Effector memory CD8-positive, alpha-beta T cell (primary cell): ENCODE measurements around the gene MTUS2.

Source experiments
- ATAC-seq: fragments of 150-1000 bp; cut with Tn5 transposase; replicated peaks from 2 replicates; pipeline ENCODE4 v1.10.0; 2021; ENCODE audit warnings: mild to moderate bottlenecking, moderate library complexity
- DNase-seq, 3 experiments: peaks; one replicate each; pipeline ENCODE4 v3.0.0; 2021
- H3K27ac Mint-ChIP-seq, 2 donors: one replicate each; pipeline ENCODE4 v1.8.0; 2022; ENCODE audit warnings: mild to moderate bottlenecking in 2 of 2, mixed read lengths in 2 of 2, moderate library complexity in 2 of 2
- H3K27me3 Mint-ChIP-seq, 2 donors: one replicate each; pipeline ENCODE4 v1.8.0; 2022; ENCODE audit warnings: mixed read lengths in 2 of 2
- H3K36me3 Mint-ChIP-seq: one replicate; pipeline ENCODE4 v1.8.0; 2022; ENCODE audit warnings: mild to moderate bottlenecking, moderate library complexity, mixed read lengths; ENCODE audit not compliant: insufficient read depth
- H3K4me1 Mint-ChIP-seq, 2 donors: one replicate each; pipeline ENCODE4 v1.8.0; 2022; ENCODE audit warnings: low read depth in 2 of 2, mixed read lengths in 2 of 2
- H3K4me3 Mint-ChIP-seq, 2 donors: one replicate each; pipeline ENCODE4 v1.8.0; 2022; ENCODE audit warnings: mild to moderate bottlenecking in 2 of 2, mixed read lengths in 2 of 2, moderate library complexity in 2 of 2
- H3K9me3 Mint-ChIP-seq, 2 donors: one replicate each; pipeline ENCODE4 v1.8.0; 2022; ENCODE audit warnings: mixed read lengths in 2 of 2

Gene MTUS2

GRCh38 chr13:28953714-28954418 is 133.7 kb downstream of the MTUS2 start:
- no peak for ATAC-seq
- H3K27me3 Mint-ChIP-seq = no peaks in the 10 kb centered on the region
- no peak overlapping the region for H3K27ac Mint-ChIP-seq

DNA sequence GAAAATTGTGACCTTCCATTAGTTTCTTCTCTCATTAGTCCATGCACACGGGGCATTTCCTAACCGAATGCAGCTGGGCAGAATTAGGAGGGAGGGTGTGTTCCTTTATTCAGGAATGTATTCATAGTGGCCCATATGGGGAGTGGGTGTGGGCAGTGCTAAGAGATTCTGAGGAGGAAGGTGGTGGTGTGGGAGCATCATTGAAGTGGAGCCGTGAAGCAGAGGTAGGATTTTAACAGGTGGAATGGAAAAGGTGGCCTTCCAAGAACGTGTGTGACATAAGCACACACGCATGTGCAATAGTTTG is 134.2 kb downstream of the MTUS2 start:
- ATAC-seq = no peak
- no peak overlapping the region for H3K4me3 Mint-ChIP-seq
- no peaks in the 10 kb centered on the region for H3K27me3 Mint-ChIP-seq
- no peaks in the 10 kb centered on the region for H3K4me1 Mint-ChIP-seq
- peaks cover 0 to 3% of the 10 kb centered on the region in 2 donors for H3K9me3 Mint-ChIP-seq
- H3K27ac Mint-ChIP-seq = no peak overlapping the region
- no peaks in the 10 kb centered on the region for H3K36me3 Mint-ChIP-seq
- no peak for DNase-seq

More at GRCh38 chr13:28953714-28954418, 133.7 kb downstream of the MTUS2 start:
- DNase-seq = no peak
- H3K36me3 Mint-ChIP-seq = no peaks in the 10 kb centered on the region
- H3K4me3 Mint-ChIP-seq = no peak overlapping the region
- peaks cover 0 to 3% of the 10 kb centered on the region in 2 donors for H3K9me3 Mint-ChIP-seq
- H3K4me1 Mint-ChIP-seq = no peaks in the 10 kb centered on the region

DNA sequence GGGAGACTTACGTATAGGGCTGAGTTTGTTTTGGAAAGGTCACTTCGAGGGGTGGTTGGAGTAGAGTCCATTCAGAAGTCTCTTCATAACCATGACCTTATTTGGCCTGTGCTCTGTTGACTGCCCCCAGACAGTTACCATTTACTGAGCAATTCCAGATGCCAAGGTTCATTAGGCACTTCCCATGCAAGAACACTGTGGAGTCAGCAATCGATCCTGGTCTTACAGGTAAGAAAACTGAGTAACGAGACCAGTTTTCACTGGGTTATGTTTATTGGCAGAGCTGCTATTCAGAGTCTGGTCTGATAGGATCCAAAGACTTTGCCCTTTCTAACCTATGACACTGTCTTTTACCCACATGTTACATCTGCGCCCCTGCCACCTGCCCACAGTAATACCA is 134.7 kb downstream of the MTUS2 start:
- Mint-ChIP-seq H3K4me3 (no peak overlapping the region), H3K4me1 (no peaks in the 10 kb centered on the region), H3K36me3 (no peaks in the 10 kb centered on the region), H3K27me3 (no peaks in the 10 kb centered on the region), H3K9me3 (peaks cover 0 to 3% of the 10 kb centered on the region in 2 donors), H3K27ac (no peak overlapping the region)
- DNase-seq = no peak
- no peak for ATAC-seq

DNA sequence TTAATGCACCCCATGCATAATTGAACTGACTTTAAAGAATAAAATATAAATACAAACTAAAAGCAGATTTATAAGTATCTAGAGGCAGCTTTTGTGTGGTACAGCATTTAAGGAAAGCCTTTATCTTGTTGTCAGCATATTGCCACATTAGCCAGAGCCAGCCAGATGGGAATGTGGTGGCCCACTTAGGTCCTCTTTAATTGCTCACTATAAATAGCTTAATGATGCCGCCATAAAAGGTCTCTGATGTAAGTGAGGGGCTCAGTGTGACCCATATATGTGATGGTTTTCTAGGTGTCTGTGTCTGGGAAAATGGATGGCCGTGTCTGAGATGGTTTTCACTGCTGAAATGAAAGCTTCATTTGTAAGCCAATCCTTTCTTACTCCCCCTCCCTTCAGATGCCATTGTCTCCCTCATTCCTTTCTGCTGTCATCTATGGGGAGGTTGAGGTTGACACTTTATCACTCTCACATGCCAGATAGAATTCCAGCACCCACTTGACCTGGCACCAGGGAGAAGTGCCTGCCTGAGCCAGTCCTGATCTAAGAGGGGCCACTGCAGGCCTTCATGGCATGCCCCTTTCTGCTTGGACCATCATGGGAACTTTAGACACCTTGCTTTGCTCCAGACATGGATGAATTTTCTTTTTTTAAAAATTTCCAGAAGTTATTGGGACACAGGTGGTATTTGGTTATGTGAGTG is 135.3 kb downstream of the MTUS2 start:
- H3K27me3 Mint-ChIP-seq = no peaks in the 10 kb centered on the region
- H3K9me3 Mint-ChIP-seq = peaks cover 0 to 3% of the 10 kb centered on the region in 2 donors
- no peak overlapping the region for H3K27ac Mint-ChIP-seq
- no peaks in the 10 kb centered on the region for H3K4me1 Mint-ChIP-seq
- no peak for ATAC-seq
- DNase-seq = no peak
- no peak overlapping the region for H3K4me3 Mint-ChIP-seq
- no peaks in the 10 kb centered on the region for H3K36me3 Mint-ChIP-seq

DNA sequence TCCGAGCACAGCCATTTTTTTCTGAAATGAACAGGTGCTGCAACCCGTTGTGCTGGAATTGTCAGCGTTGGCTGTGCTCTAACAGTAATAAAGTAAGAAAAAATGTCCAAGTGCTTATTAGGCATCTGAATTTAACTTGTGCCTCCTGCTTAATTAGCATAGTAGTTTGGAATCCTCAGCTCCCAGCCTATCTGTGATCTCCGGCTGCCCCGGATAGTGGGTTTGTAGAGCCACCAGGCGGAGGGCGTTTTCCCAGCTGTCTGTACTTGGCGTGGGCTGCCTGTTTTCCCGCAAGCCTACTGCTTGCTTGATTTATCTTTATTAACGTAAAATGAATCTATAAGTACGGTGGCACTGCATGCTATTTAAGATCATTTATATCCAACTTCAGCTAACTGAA is 137.9 kb downstream of the MTUS2 start:
- H3K27ac Mint-ChIP-seq = no peak overlapping the region
- ATAC-seq (no peak), DNase-seq (no peak)
- H3K4me3 Mint-ChIP-seq = no peak overlapping the region
- no peaks in the 10 kb centered on the region for H3K27me3 Mint-ChIP-seq
- H3K36me3 Mint-ChIP-seq = no peaks in the 10 kb centered on the region
- H3K9me3 Mint-ChIP-seq = peaks cover 0 to 3% of the 10 kb centered on the region in 2 donors
- no peaks in the 10 kb centered on the region for H3K4me1 Mint-ChIP-seq

DNA sequence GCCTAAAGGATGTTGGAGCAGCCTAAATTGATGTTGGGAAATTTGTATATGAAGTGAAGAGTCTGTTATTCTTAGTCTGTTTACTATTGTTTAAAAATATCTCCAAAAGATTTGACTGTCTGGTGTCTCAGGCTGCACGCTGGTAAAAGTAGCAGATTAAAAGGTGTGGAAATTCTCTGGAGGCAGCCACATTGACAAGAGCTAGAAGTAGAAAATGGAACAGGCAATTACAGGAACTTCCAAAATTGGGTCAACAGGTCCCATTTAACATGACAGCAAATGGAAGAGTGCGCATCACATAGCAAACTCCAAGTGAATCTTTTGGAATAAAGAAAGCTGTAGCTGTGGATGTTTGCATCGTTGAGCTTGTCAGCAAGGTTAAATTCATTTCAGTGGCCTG is 138.3 kb downstream of the MTUS2 start:
- no peak for DNase-seq
- Mint-ChIP-seq H3K4me3 (no peak overlapping the region), H3K36me3 (no peaks in the 10 kb centered on the region), H3K4me1 (no peaks in the 10 kb centered on the region), H3K27me3 (no peaks in the 10 kb centered on the region), H3K9me3 (peaks cover 0 to 3% of the 10 kb centered on the region in 2 donors), H3K27ac (no peak overlapping the region)
- no peak for ATAC-seq

- Mint-ChIP-seq H3K4me1 (no peaks in the 10 kb centered on the region), H3K9me3 (no peaks in the 10 kb centered on the region), H3K27me3 (no peaks in the 10 kb centered on the region), H3K36me3 (no peaks in the 10 kb centered on the region), H3K4me3 (no peak overlapping the region), H3K27ac (no peak overlapping the region)
- ATAC-seq (no peak), DNase-seq (no peak)
Measured at GRCh38 chr13:28964052-28964451, 143.9 kb downstream of the MTUS2 start.

DNA sequence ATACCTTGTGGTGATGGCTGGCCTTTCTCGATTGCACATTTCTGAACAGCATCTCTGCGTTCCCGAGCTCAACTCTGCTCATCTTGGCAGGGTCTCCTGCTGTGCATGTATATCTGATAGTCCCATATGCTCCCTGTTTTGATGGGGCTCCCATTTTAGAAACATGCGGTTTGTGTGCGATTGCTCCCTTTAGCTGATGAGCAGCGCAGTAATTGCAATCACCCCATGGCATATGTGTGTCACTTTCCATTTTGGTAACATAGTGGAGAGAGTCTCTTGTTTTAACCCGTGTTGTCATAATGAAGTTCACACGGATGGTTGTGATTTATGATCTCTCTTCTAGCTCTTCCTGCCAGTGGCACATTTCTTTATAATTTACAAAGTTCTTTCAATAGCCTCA is 144.7 kb downstream of the MTUS2 start:
- H3K4me1 Mint-ChIP-seq = no peaks in the 10 kb centered on the region
- no peaks in the 10 kb centered on the region for H3K27me3 Mint-ChIP-seq

GRCh38 chr13:28967029-28967915 is 147.1 kb downstream of the MTUS2 start:
- Mint-ChIP-seq H3K27me3 (no peaks in the 10 kb centered on the region), H3K4me3 (no peak overlapping the region), H3K36me3 (no peaks in the 10 kb centered on the region), H3K4me1 (no peaks in the 10 kb centered on the region), H3K27ac (no peak overlapping the region), H3K9me3 (no peaks in the 10 kb centered on the region)
- DNase-seq = no peak
- ATAC-seq = no peak

More for the DNA sequence above, 144.7 kb downstream of the MTUS2 start:
- ATAC-seq (no peak), DNase-seq (no peak)
- Mint-ChIP-seq H3K9me3 (no peaks in the 10 kb centered on the region), H3K36me3 (no peaks in the 10 kb centered on the region), H3K27ac (no peak overlapping the region), H3K4me3 (no peak overlapping the region)

DNA sequence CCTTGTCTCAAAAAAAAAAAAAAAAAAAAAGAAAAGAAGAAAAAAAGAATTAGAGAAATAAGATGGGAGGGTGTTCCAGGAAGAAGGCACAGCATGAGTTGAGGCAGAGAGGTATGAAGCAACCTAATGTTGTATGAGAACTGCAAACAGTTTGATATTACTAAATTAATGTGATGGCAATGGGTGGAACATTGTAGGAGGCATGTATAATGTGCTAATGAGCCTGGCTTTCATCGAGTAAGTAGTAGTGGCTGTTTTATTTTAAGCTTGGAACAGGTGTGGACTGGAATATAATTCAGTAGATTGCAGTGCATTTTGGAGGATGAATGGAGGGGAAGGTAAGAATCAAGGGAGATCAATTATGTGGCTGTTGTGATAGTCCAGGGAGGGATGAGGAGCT is 156.1 kb downstream of the MTUS2 start:
- no peaks in the 10 kb centered on the region for H3K36me3 Mint-ChIP-seq
- ATAC-seq (no peak), DNase-seq (no peak)
- H3K4me1 Mint-ChIP-seq = no peaks in the 10 kb centered on the region
- no peak overlapping the region for H3K27ac Mint-ChIP-seq
- H3K9me3 Mint-ChIP-seq = peaks cover 0 to under 1% of the 10 kb centered on the region in 2 donors
- H3K4me3 Mint-ChIP-seq = no peak overlapping the region
- H3K27me3 Mint-ChIP-seq = peaks cover 8% of the 10 kb centered on the region in 2 donors

- peaks cover 8% of the 10 kb centered on the region in 2 donors for H3K27me3 Mint-ChIP-seq
- no peaks in the 10 kb centered on the region for H3K4me1 Mint-ChIP-seq
- DNase-seq = no peak
- H3K36me3 Mint-ChIP-seq = no peaks in the 10 kb centered on the region
- peaks cover 0 to 3% of the 10 kb centered on the region in 2 donors for H3K9me3 Mint-ChIP-seq
- no peak for ATAC-seq
- H3K27ac Mint-ChIP-seq = no peak overlapping the region
- no peak overlapping the region for H3K4me3 Mint-ChIP-seq
Measured at GRCh38 chr13:28976636-28977035, 156.5 kb downstream of the MTUS2 start.

- no peak for DNase-seq
- Mint-ChIP-seq H3K9me3 (peaks cover 0 to 6% of the 10 kb centered on the region in 2 donors), H3K4me3 (no peak overlapping the region), H3K36me3 (no peaks in the 10 kb centered on the region), H3K27me3 (peaks cover 8% of the 10 kb centered on the region in 2 donors), H3K27ac (no peak overlapping the region), H3K4me1 (no peaks in the 10 kb centered on the region)
- no peak for ATAC-seq
Measured at GRCh38 chr13:28978574-28978973, 158.4 kb downstream of the MTUS2 start.

GRCh38 chr13:28981530-28981929 is 161.4 kb downstream of the MTUS2 start:
- no peak for ATAC-seq
- Mint-ChIP-seq H3K36me3 (no peaks in the 10 kb centered on the region), H3K9me3 (peaks cover 0 to 6% of the 10 kb centered on the region in 2 donors), H3K27me3 (no peaks in the 10 kb centered on the region), H3K4me3 (no peak overlapping the region), H3K27ac (no peak overlapping the region), H3K4me1 (no peaks in the 10 kb centered on the region)
- DNase-seq = no peak
